Measurements from ENCODE around the gene JMJD1C.

The JMJD1C gene

DNA sequence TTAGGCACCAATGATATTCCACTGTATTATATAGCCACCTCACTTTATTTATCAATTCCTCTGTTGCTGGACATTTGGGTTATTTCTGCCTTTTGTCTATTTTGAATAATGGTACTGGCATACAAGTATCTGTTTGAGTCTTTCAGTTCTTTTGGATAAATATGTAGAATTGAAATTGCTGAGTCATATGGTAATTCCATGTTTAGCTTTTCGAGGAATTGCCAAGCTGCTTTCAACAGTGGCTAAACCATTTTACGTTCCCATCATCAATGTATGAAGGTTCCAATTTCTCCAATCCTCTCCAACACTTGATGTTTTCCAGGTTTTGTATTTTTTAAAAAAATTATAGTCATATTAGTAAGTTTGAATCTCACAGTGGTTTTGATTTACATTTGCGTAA lies 42.3 kb downstream of the JMJD1C start:
- H3K27ac ChIP-seq (ENCODE audit: low read depth, low read length) = no peak overlapping the region
- no peak for TF ChIP-seq EZH2phosphoT487 (IDR thresholded peaks at IDR 0.05; ENCODE audit: borderline replicate concordance, low read length)
- TF ChIP-seq, protein P1, sequence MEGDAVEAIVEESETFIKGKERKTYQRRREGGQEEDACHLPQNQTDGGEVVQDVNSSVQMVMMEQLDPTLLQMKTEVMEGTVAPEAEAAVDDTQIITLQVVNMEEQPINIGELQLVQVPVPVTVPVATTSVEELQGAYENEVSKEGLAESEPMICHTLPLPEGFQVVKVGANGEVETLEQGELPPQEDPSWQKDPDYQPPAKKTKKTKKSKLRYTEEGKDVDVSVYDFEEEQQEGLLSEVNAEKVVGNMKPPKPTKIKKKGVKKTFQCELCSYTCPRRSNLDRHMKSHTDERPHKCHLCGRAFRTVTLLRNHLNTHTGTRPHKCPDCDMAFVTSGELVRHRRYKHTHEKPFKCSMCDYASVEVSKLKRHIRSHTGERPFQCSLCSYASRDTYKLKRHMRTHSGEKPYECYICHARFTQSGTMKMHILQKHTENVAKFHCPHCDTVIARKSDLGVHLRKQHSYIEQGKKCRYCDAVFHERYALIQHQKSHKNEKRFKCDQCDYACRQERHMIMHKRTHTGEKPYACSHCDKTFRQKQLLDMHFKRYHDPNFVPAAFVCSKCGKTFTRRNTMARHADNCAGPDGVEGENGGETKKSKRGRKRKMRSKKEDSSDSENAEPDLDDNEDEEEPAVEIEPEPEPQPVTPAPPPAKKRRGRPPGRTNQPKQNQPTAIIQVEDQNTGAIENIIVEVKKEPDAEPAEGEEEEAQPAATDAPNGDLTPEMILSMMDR (IDR thresholded peaks at IDR 0.05; ENCODE audit: low read depth, low read length, poor library complexity, severe bottlenecking) = no peak
- no peak overlapping the region for H3K4me3 ChIP-seq (ENCODE audit: low read length)
- H4K20me1 ChIP-seq (ENCODE audit: control insufficient read depth, insufficient read depth, low read depth, low read length) = peaks cover under 1% of the 10 kb centered on the region; the same call in 1 of the 2 replicates
- peaks cover 55% of the 10 kb centered on the region for H3K79me2 ChIP-seq (ENCODE audit: control insufficient read depth, low read length)
- no peaks in the 10 kb centered on the region for H3K9me3 ChIP-seq (ENCODE audit: control insufficient read depth, insufficient read depth, low read length)
- H3K36me3 ChIP-seq (ENCODE audit: control insufficient read depth, low read length) = no peaks in the 10 kb centered on the region
- H3K9me2 ChIP-seq (replicated peaks; ENCODE audit: control insufficient read depth, low read length) = no peaks in the 10 kb centered on the region
- H3F3A ChIP-seq (ENCODE audit: control insufficient read depth, insufficient read depth) = 0 out of 2 replicates have a peak, but pooled peaks cover 2% of the 10 kb centered on the region
- peaks cover 18% of the 10 kb centered on the region for H3K4me1 ChIP-seq (ENCODE audit: control insufficient read depth, low read length)
- H3K4me2 ChIP-seq (ENCODE audit: low read length) = no peak overlapping the region
- no peaks in the 10 kb centered on the region for H3K27me3 ChIP-seq (ENCODE audit: control insufficient read depth, low read length)

DNA sequence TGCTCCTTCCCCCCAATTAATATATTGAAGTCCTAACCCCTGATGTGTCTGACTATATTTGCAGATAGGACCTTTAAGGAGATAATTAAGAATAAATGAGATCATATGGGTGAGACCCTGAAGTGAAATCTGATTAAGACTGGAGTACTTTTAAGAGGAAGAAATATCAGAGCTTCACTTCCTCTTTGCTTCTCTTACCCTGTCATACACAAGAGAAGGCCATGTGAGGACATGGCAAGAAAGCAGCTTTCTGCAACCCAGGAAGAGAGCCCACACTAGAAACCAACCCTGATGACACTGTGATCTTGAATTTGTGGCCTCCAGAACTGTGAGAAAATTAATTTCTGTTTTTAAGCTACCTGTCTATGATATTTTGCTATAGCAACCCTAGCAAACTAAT lies 44.2 kb downstream of the JMJD1C start:
- Histone ChIP-seq H4K20me1 (ENCODE audit: control insufficient read depth, insufficient read depth, low read depth, low read length) (peaks cover 5% of the 10 kb centered on the region; the same call in 1 of the 2 replicates), H3K9me2 (replicated peaks; ENCODE audit: control insufficient read depth, low read length) (no peaks in the 10 kb centered on the region), H3K9me3 (ENCODE audit: control insufficient read depth, insufficient read depth, low read length) (no peaks in the 10 kb centered on the region), H3K79me2 (ENCODE audit: control insufficient read depth, low read length) (peaks cover 58% of the 10 kb centered on the region), H3F3A (ENCODE audit: control insufficient read depth, insufficient read depth) (0 out of 2 replicates have a peak, but pooled peaks cover 4% of the 10 kb centered on the region), H3K4me1 (ENCODE audit: control insufficient read depth, low read length) (peaks cover 18% of the 10 kb centered on the region), H3K4me3 (ENCODE audit: low read length) (no peak overlapping the region), H3K36me3 (ENCODE audit: control insufficient read depth, low read length) (no peaks in the 10 kb centered on the region), H3K4me2 (ENCODE audit: low read length) (peak overlapping the region; percentile 24), H3K27ac (ENCODE audit: low read depth, low read length) (peak overlapping the region; percentile 3; the same call in 1 of the 2 replicates), H3K27me3 (ENCODE audit: control insufficient read depth, low read length) (no peaks in the 10 kb centered on the region)
- TF ChIP-seq, protein P1 (IDR thresholded peaks at IDR 0.05; ENCODE audit: low read depth, low read length, poor library complexity, severe bottlenecking) = no peak
- TF ChIP-seq EZH2phosphoT487 (IDR thresholded peaks at IDR 0.05; ENCODE audit: borderline replicate concordance, low read length) = no peak

DNA sequence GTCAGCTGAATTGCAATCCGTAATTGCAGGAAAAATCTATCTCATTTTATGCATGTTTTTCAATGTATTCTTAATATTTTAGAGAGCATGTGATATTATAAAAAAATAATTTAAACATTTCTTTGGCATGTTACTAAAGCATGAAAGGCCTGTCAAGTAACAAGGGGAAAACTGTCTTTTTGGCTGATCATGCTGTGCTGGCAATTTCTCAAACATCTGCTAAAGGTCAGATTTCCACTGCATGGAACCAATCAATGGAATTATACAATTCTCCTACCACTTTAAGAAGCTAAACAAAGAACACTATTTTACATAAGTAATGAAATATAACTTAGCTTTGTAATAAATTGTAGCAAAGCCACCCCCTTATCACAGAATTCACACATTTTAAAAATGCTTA lies 49.4 kb downstream of the JMJD1C start:
- peaks cover 6% of the 10 kb centered on the region for H3K4me1 ChIP-seq (ENCODE audit: control insufficient read depth, low read length)
- no peaks in the 10 kb centered on the region for H3K36me3 ChIP-seq (ENCODE audit: control insufficient read depth, low read length)
- no peak overlapping the region for H3K4me2 ChIP-seq (ENCODE audit: low read length)
- H3K27ac ChIP-seq (ENCODE audit: low read depth, low read length) = no peak overlapping the region
- H3K79me2 ChIP-seq (ENCODE audit: control insufficient read depth, low read length) = peaks cover 57% of the 10 kb centered on the region
- peaks cover 5% of the 10 kb centered on the region; the same call in 1 of the 2 replicates for H4K20me1 ChIP-seq (ENCODE audit: control insufficient read depth, insufficient read depth, low read depth, low read length)
- H3K9me2 ChIP-seq (replicated peaks; ENCODE audit: control insufficient read depth, low read length) = no peaks in the 10 kb centered on the region
- no peak overlapping the region for H3K4me3 ChIP-seq (ENCODE audit: low read length)
- peaks cover 10% of the 10 kb centered on the region for H3F3A ChIP-seq (ENCODE audit: control insufficient read depth, insufficient read depth)
- H3K9me3 ChIP-seq (ENCODE audit: control insufficient read depth, insufficient read depth, low read length) = no peaks in the 10 kb centered on the region
- H3K27me3 ChIP-seq (ENCODE audit: control insufficient read depth, low read length) = no peaks in the 10 kb centered on the region
- no peak for TF ChIP-seq EZH2phosphoT487 (IDR thresholded peaks at IDR 0.05; ENCODE audit: borderline replicate concordance, low read length)
- TF ChIP-seq, protein P1 (IDR thresholded peaks at IDR 0.05; ENCODE audit: low read depth, low read length, poor library complexity, severe bottlenecking) = no peak
